GM18951 (cell line): ENCODE data around the gene HOXA3.

Experiments
- POLR2A ChIP-seq: IDR thresholded peaks from 4 replicates; pipeline ENCODE4 v1.6.1; 2011; ENCODE audit warnings: mild to moderate bottlenecking; ENCODE audit not compliant: insufficient read length, insufficient read depth; ENCODE audit errors: extremely low read depth
- in situ Hi-C: fragments of 300-500 bp; cut with MboI; formaldehyde crosslinking; loops from one replicate; pipeline ENCODE4 v1.12.0; 2022; ENCODE audit warnings: low sequenced_read_pairs, mixed read lengths, inconsistent platforms; ENCODE audit not compliant: unreplicated experiment

Gene HOXA3

DNA sequence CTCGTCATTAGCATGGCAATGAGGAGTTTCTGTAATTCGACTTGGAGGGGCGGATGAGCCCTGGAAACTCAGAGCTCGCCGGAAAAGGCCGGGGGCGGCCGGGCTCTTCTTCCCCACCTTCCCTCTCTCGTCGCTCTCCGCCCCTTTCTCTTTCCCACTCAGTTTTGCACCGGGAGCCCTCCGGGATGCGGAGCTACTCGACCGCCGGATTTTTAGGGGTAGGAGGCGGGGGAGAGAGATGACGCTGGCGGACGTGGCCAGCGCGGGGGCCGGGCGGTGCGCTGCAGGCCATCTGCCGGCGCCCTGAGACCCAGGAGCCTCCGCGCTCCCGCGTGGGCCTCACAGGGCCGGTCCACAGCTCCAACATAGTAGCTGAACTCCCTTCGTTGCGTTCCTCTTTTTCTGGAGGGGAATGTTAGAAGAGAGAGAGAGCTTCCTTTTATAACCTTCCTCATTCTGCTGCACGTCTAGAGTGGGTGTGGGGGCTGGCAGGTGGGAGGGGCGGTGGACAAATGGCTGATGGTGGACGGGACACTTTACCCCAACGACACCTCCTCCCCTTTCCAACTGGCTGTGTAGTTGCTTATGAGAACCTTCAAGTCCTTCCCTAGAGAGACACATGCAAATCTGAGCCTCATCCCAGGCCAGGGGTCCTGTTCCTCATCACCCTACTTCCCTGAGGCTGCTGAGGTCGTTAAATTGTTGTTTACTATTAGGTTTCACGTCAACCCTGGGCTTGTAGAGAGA lies 55.4 kb downstream of the HOXA3 start:
- TF ChIP-seq POLR2A, result no peak
- in situ Hi-C loops, result no loop called here

DNA sequence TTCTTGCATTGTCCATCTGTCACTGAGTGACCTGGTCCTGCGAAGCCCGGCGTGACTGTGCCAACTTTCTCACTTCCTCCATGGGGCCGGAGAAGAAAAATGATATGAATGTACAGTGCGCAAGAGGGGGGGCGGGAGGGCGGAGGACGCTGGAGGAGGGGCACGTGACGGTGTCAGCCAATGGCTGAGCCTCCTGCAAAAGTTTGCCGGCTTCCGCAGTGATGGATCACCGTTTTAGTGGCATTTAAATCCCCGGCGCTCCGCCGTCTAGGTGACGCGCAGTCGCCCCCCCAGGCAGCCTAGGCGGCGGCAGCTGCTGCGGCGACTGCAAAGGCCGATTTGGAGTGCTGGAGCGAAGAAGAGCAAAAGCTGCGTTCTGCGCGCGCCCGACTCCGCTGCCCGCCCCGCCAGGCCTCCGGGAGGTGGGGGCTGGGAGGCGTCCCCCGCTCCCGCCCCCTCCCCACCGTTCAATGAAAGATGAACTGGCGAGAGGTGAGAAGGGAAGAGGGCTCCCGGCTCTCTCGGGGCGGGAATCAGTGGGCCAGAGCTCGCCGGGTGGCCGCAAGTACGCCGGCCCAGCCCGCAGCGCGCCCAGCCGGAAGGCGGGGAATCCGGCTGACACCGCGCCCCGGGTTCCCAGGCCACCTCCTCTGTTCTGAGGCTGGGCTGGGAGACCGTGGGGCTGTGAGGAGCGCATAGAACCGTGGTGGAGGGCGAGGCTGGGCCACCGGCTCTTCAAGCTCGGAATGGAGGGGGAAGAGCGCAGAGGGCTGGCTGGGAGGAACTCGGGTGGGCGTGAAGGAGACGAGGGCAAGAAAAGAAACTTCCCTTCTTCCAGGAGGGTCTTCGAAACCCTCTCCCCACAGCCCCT lies 56.3 kb downstream of the HOXA3 start, which contains the start of gene HOXA1:
Gene HOXA1, minus strand, starts transcription at position 104 of the 871 bp plus-strand sequence. Its CDS starts 88 bp downstream, at position 16.
- TF ChIP-seq POLR2A, result peak; percentile 58
- in situ Hi-C loops, result no loop called here

DNA sequence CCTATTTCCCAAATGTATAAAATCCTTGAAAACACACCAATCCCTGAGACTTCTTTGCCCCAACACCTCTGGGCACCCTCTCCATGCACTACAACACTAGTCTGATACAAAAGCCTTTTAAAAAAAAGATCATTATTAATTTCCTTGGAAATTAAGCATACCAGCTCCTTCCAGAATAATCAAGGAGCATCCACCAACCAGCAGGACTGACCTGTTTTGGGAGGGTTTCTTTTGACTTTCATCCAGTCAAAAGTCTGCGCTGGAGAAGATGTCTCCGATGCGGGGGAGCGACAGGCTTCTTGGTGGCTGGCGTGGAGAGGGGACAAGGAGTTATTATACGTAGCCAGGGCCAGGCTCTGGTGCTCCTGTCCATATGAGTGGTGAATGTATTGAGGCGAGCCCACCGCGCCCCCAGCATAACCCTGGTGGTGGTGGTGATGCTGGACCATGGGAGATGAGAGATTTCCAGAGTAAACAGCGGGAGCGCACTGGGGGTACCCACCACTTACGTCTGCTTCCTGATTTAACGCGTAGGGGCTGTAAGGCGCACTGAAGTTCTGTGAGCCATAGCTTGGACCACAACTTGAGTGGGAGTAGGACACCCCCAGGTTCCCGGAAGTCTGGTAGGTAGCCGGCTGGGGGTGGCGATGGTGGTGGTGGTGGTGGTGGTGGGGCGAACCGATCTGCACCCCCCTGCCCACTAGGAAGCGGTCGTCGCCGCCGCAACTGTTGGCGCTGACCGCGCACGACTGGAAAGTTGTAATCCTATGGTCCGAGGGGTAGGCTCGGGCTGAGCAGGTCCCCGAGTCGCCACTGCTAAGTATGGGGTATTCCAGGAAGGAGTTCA lies 57.1 kb downstream of the HOXA3 start:
- in situ Hi-C loops, result no loop called here
- no peak for TF ChIP-seq POLR2A

DNA sequence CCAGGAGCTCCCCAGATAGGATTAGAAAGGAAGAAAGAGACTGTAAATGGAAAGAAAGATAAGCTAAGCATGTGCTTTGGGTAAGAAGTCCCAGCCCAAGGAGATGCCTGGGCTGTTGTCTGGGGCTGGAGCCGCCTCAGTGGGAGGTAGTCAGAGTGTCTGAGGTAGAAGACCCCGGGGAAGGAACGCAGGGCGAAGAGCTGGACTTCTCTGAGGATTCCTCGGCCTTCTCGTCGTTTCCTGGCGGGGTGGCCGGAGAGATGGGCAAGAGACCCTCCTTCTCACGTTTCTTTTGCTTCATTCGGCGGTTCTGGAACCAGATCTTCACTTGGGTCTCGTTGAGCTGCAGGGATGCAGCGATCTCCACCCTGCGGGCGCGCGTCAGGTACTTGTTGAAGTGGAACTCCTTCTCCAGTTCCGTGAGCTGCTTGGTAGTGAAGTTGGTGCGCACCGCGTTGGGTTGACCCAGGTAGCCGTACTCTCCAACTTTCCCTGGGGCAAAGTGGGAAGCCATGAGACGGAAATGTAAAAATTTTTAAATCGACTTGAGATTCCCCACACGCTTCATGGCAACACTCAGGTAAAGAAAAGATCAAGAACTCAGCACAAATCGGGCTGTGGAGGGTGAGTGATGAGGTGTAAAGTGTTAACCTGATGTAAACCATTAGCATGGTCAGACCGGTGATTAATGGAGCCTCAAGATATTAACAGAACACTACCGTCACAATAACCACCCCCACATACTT lies 57.9 kb downstream of the HOXA3 start:
- no peak for TF ChIP-seq POLR2A
- in situ Hi-C loops, result no loop called here

DNA sequence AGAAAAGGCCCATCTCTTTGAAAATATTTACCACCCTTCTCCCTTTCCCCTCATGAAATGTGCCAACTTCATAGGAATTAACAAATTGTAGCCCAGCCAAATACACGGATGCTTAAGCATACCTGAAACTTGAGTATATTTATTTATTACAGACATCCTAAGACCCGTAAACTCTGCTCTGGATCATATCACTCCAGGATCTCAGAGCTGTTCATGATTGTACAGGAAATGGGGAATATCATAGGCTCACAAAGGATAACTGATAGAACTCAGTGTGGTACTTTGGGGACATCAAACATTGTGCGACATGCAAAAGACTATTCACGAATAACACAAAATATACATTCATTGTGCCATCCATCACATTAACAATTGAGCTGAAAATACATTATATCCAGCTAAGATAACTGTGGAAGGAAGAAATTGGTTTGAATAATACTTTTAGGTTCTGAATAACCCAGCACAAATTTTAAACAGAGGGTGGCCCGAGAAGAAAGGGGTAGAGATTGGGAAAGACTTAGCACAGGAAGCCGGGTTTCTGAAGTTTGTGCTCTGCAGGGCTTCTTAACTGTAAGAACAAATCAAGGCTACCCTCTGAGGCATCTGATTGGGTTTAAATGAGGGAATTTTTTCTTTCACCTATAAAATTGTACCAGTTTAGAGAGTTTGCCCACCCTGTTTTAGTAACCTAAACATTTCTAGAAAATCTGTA lies 59.0 kb downstream of the HOXA3 start:
- in situ Hi-C loops, result no loop called here
- TF ChIP-seq POLR2A, result no peak

DNA sequence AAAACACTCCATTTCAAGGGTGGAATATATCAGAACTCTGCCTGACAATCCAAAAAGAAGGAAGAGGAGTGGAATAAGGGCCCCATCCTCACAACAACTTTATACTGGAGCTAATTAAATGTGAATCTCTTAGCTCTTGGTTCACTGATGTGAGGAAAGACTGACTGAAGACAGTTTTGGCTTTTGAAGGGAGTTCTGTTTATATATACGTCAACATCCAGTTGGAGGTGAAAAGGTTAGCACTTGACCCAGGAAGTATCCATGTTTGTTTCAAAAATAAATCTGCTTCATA lies 59.6 kb downstream of the HOXA3 start:
- in situ Hi-C loops, result no loop called here
- no peak for TF ChIP-seq POLR2A

DNA sequence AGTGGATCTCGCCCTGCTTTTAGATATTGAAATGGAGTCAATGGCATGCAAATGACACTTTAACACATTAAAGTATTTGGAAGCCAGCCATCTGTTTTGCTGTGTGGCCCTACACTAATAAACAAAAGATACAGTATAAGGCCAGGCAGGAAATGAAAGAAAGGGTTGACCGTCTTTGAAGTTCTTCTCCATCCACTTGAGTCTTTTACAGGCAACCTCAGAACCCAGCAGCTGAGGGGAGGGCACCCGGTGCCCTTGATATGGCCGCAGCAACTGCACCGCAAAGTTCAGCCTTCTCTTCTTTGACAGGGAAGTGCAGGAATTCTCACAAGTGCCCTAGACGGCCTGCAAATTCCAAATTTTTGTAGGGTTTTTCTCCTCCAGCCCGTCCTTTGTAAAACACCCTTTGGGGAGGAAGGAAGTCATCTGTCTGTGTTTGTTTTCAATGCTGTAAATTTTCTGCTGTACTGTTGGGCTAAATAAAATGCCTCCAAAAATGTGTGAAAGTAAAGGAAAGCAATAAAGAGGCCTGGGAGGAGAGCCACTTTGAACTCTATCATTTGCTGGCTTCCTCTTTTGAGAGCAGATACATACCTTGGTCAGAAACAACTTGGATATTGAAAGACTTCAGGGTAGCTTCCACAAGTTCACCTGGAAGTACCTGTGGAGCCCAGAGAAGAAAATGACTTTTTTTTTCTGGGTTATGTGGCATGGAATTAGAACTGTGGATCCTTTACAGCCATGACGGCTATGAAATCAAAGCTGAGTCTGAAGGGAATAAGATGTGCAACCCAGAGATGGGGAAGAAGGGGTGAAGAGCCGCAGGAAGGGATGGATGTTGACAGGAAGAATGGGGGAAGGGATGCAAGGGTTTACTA lies 60.2 kb downstream of the HOXA3 start:
- in situ Hi-C loops, result no loop called here
- no peak for TF ChIP-seq POLR2A

DNA sequence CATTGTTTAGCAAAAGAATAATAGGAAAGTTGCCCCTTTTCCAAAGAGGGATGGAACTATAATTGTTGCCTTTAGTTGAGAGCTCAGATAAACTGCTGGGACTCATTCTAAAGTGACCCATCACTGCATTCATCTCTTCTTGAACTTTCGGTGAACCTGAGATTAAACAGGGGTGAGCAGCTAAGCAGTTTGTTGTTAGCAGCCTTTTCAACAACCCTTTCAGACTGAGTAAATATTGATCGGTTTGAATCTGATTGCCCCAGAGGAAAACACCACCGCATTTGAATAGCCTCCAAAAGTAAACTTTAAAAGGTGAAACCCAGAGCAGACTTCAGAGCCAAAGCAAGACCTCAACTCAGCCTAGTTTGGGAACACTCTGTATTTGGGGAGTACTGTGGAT lies 61.3 kb downstream of the HOXA3 start:
- TF ChIP-seq POLR2A, result no peak
- in situ Hi-C loops, result no loop called here

DNA sequence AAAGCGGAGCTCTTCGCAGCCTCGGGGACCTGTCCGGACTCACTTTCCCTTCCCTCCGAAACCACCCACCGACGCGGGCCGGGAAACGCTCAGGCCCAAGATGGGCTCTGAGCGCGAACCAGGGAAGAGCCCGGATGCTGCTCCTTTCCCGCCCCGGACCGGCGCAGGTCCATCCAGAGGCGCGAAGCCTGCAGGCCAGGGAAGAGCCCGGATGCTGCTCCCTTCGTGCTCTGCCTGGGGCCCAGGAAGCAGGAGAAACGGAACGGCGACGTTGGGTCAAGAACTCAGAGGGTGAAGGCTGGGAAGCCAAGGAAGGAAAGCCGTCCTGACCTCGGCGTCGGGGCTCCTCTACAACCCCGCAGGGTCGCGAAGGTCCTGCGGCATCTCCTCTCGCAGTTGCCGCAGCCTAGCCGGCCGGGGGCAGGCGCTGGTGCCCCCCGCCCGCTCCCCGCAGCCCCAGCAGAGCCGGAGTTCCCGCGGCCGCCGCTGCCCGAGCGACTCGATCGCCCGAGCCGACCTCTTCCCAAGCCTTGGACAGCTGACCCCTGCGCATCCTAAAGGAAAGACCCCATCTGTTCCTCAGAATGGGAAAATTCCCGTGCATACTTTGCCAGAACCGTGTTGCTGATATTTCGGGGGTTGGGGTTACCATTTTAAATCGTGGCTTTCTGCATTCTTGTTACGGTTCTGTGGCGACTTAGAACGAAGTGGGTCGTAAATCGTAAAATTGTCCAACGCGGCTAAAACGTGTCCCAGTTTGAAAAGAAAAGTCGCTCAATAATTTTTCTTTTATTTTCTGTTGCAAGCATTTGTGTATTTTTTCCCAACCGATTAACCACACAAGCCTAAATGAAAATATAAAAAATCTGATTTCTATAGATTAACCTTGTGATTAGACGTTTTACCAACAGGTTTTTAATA lies 64.1 kb downstream of the HOXA3 start:
- no peak for TF ChIP-seq POLR2A
- in situ Hi-C loops, result no loop called here

DNA sequence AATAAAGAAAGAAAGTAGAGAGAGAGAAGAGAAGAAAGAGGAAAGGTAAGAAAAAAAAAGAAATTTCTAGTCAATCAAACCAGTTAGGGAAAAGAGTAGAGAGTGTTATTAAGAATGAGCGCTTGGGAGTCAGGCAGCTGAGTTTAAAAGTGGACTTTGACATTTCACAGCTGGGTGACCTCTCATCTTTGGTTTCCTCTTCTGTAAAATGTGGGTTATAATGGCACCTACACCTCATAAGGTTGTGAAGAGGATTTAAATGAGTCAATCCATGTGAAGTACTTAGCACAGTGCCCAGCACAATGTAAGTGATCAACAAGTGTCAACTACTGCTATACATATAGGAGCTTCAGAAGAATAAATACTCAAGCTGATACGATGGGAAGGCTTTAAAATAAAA lies 68.7 kb downstream of the HOXA3 start:
- in situ Hi-C loops, result no loop called here
- no peak for TF ChIP-seq POLR2A
